ENCODE results near the gene SOX5. TPM values are rescaled to one million over a fixed set of nuclear protein-coding genes. Genes with fewer than 3 reads are reported as not detected.

The SOX5 gene
- total RNA-seq, 1 experiment from 2014 or later: 0.52 TPM

GRCh38 chr12:23834076-23834475, 115.4 kb downstream of the SOX5 start:
- ChIA-PET POLR2A (no interaction called here), RAD21 (ENCODE audit: low non-redundant PET in 1 of 2, low total read pairs in 2 of 2, uncharacterized antibody in 2 of 2, unreplicated experiment in 2 of 2) (no interaction called here), CTCF (no interaction called here)
- Histone ChIP-seq H3K9me3 (ENCODE audit: control insufficient read depth in 1 of 2, insufficient read depth in 1 of 2, low read depth in 1 of 2, low read length in 2 of 2) (peaks cover 10 to 32% of the 10 kb centered on the region in 2 experiments; a peak in 3 of 4 replicates), H3K4me2 (ENCODE audit: low read length) (no peak overlapping the region), H3K79me2 (ENCODE audit: insufficient read depth, low read length) (no peaks in the 10 kb centered on the region), H3K9me2 (ENCODE audit: insufficient read depth) (no peaks in the 10 kb centered on the region), H3K27ac (ENCODE audit: low read depth, low read length) (no peak overlapping the region), H3K4me1 (ENCODE audit: control insufficient read depth in 1 of 2, insufficient read depth in 2 of 2, low read length in 2 of 2) (no peaks in the 10 kb centered on the region), H4K20me1 (ENCODE audit: insufficient read depth) (no peaks in the 10 kb centered on the region), H3K9ac (ENCODE audit: low read length) (no peak overlapping the region), H3K36me3 (ENCODE audit: control insufficient read depth in 1 of 2, insufficient read depth in 2 of 2, low read length in 2 of 2) (no peaks in the 10 kb centered on the region), H2AFZ (ENCODE audit: low read depth, low read length, poor library complexity, severe bottlenecking) (no peak overlapping the region), H3K4me3 (replicated peaks in 1 of 2; ENCODE audit: low read depth in 1 of 2, low read length in 2 of 2) (no peak overlapping the region), H3K27me3 (ENCODE audit: insufficient read depth, low read length) (no peaks in the 10 kb centered on the region)
- TF ChIP-seq EZH2phosphoT487 (IDR thresholded peaks at IDR 0.05; ENCODE audit: borderline replicate concordance): no peak
- no peak for TF ChIP-seq FOSL1 (IDR thresholded peaks at IDR 0.05; ENCODE audit: low read depth)
- TF ChIP-seq TCF7L2 (IDR thresholded peaks at IDR 0.05; ENCODE audit: borderline replicate concordance, extremely low read depth, insufficient read depth, insufficient read length): no peak
- TF ChIP-seq JUND (IDR thresholded peaks at IDR 0.05): no peak
- TF ChIP-seq SIN3A (IDR thresholded peaks at IDR 0.05; ENCODE audit: low read depth): no peak
- no peak for ATAC-seq
- intact Hi-C loops (cut with micrococcal nuclease): no loop called here
- DNase-seq (ENCODE audit: low read depth, low spot score): no peak
- no TSS peak for BruUV-seq (replicated peaks)

- Histone ChIP-seq H3K9me2 (ENCODE audit: insufficient read depth) (no peaks in the 10 kb centered on the region), H4K20me1 (ENCODE audit: insufficient read depth) (no peaks in the 10 kb centered on the region), H3K9me3 (ENCODE audit: control insufficient read depth in 1 of 2, insufficient read depth in 1 of 2, low read depth in 1 of 2, low read length in 2 of 2) (peaks cover 18 to 34% of the 10 kb centered on the region in 2 experiments; a peak in 3 of 4 replicates), H2AFZ (ENCODE audit: low read depth, low read length, poor library complexity, severe bottlenecking) (no peak overlapping the region), H3K4me1 (ENCODE audit: control insufficient read depth in 1 of 2, insufficient read depth in 2 of 2, low read length in 2 of 2) (no peaks in the 10 kb centered on the region), H3K27ac (ENCODE audit: low read depth, low read length) (no peak overlapping the region), H3K9ac (ENCODE audit: low read length) (no peak overlapping the region), H3K4me3 (replicated peaks in 1 of 2; ENCODE audit: low read depth in 1 of 2, low read length in 2 of 2) (no peak overlapping the region), H3K36me3 (ENCODE audit: control insufficient read depth in 1 of 2, insufficient read depth in 2 of 2, low read length in 2 of 2) (no peaks in the 10 kb centered on the region), H3K27me3 (ENCODE audit: insufficient read depth, low read length) (no peaks in the 10 kb centered on the region), H3K79me2 (ENCODE audit: insufficient read depth, low read length) (no peaks in the 10 kb centered on the region), H3K4me2 (ENCODE audit: low read length) (no peak overlapping the region)
- ATAC-seq: no peak
- ChIA-PET POLR2A (no interaction called here), RAD21 (ENCODE audit: low non-redundant PET in 1 of 2, low total read pairs in 2 of 2, uncharacterized antibody in 2 of 2, unreplicated experiment in 2 of 2) (no interaction called here), CTCF (no interaction called here)
- no peak for DNase-seq (ENCODE audit: low read depth, low spot score)
- intact Hi-C loops (cut with micrococcal nuclease): no loop called here
- no TSS peak for BruUV-seq (replicated peaks)
- TF ChIP-seq EGR1 (IDR thresholded peaks at IDR 0.05; ENCODE audit: low read depth) (no peak), TCF7L2 (IDR thresholded peaks at IDR 0.05; ENCODE audit: borderline replicate concordance, extremely low read depth, insufficient read depth, insufficient read length) (no peak), RAD21 (IDR thresholded peaks at IDR 0.05; ENCODE audit: low read depth) (no peak), MAX (IDR thresholded peaks at IDR 0.05) (no peak), EZH2 (IDR thresholded peaks at IDR 0.05) (no peak), SIN3A (IDR thresholded peaks at IDR 0.05; ENCODE audit: low read depth) (no peak), CTCF (IDR thresholded peaks at IDR 0.05 in 2 of 3, conservative IDR thresholded peaks at IDR 0.05 in 1 of 3; ENCODE audit: borderline replicate concordance in 1 of 3, insufficient read depth in 1 of 3, low read depth in 2 of 3, low read length in 2 of 3) (no peak)
Measured at GRCh38 chr12:23831739-23832138, 117.7 kb downstream of the SOX5 start.
